Measurements from ENCODE around the gene DVL1. TPM values are rescaled to one million over a fixed set of nuclear protein-coding genes. Genes with fewer than 3 reads are reported as not detected.

The DVL1 gene
- total and polyA plus RNA-seq, 9 of the 15 experiments (the other 6 are each of a cell fraction or from before 2014, with no cell fraction given) = 0.62 to 135 (median 24.3) TPM

GRCh38 chr1:1318777-1319645 lies 30.2 kb downstream of the DVL1 start (continued):
- TF ChIP-seq RAD51 (IDR thresholded peaks at IDR 0.05; ENCODE audit: borderline replicate concordance, low read depth) (no peak), E2F3 (CRISPR knock-in tag; IDR thresholded peaks at IDR 0.05) (no peak), ADNP (tag; IDR thresholded peaks at IDR 0.05) (no peak), ZBTB33 (CRISPR knock-in tag; IDR thresholded peaks at IDR 0.05) (peak; percentile 94), KDM2B (CRISPR knock-in tag; IDR thresholded peaks at IDR 0.05) (no peak), BRF1 (IDR thresholded peaks at IDR 0.05; ENCODE audit: borderline replicate concordance, extremely low read depth, insufficient read length) (no peak), POLR2G (IDR thresholded peaks at IDR 0.05; ENCODE audit: low read depth, low read length) (peak; percentile 57), ARID3B (CRISPR knock-in tag; IDR thresholded peaks at IDR 0.05; ENCODE audit: borderline replicate concordance) (no peak), NR2C1 (IDR thresholded peaks at IDR 0.05) (no peak), NR2C1 (tag; IDR thresholded peaks at IDR 0.05) (no peak), POLR3A (IDR thresholded peaks at IDR 0.05; ENCODE audit: borderline replicate concordance, extremely low read depth, insufficient read depth, insufficient read length) (no peak), ZNF395 (CRISPR knock-in tag; IDR thresholded peaks at IDR 0.05) (no peak), BRF2 (IDR thresholded peaks at IDR 0.05; ENCODE audit: borderline replicate concordance, insufficient read depth, insufficient read length) (no peak), ARID4B (CRISPR knock-in tag; IDR thresholded peaks at IDR 0.05) (no peak), HLTF (IDR thresholded peaks at IDR 0.05) (no peak), TRIM24 (IDR thresholded peaks at IDR 0.05) (no peak)
